Activated T-cell treated with anti-CD3 and anti-CD28 coated beads for 24 hours (primary cell): ENCODE results near the gene IL21R.
"Not testable (repeated sequence)": the region's sequence is repeated elsewhere in the genome, so short reads cannot be mapped to it uniquely, and the experiment has no call there.

Experiments
- DNase-seq: peaks from one replicate; pipeline ENCODE4 v3.0.0-alpha.2; 2020; ENCODE audit warnings: low read depth

The IL21R gene

DNA sequence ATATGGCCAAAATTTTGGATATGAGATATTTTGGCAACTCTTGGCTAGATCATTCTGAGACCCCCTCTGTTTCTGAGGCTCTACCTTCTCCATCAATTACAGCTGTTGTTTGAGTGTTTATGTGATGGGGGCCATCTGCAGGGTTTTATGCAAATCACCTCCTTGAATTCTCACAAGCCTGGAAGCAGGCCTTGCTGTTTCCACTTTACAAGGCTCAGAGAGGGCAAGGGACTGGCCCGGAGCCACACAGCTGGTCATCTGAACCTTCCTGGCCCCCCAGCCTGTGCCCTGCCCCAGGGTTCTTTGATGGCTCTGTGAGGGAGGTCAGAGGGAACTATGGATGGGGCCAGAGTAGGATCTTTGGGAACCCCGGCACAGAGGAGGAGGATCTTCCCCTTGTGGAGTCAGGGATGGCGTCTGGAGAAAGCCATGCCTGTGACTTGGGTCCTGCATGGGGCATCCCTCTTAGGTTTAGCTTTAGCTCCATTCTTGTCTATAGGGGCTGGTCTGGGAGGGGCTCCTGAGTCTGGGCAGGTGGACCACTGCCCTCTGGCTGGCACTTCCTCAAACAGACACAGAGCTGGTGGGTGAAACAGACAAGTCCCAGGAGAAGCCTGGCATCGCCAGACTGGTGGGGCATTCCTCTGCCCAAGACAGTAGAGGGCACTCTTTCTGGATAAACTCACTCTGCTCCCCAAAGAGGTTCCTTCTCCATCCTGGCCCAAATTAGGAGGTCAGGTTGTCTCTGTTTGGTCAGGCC, 26.2 kb downstream of the IL21R start:
- no peak for DNase-seq

GRCh38 chr16:27429330-27429871, 27.4 kb downstream of the IL21R start:
- no peak for DNase-seq

- DNase-seq, result no peak
Observed at GRCh38 chr16:27429981-27430441, 28.0 kb downstream of the IL21R start.

- no peak for DNase-seq
Observed at GRCh38 chr16:27430512-27430911, 28.5 kb downstream of the IL21R start.

DNA sequence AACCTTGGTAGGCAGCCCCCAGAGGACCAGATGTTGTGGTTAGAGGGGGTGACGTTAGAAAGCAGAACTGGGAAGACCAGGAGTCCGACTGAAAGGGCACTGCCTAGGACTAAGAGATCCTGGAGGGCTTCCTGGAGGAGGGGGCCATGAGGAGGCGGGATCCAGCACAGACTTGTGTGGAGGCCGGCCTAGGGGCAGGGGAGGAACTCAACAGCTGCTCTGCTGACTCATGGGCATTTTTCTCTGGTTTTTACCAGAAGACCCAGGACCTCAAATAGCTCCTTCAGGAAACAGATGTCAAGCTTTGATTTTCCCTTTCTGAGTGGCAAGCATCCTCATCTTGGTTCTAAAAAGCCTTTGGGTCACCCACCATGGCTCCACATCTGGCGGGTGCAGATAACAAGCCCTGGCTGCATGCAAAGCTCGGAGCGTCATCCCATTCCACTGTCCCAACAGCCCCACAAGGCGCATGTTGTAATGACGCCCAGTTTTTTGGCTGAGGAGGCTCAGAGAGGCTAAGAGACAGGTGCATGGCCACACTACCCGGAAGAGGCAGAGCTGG, 29.0 kb downstream of the IL21R start:
- no peak for DNase-seq

DNA sequence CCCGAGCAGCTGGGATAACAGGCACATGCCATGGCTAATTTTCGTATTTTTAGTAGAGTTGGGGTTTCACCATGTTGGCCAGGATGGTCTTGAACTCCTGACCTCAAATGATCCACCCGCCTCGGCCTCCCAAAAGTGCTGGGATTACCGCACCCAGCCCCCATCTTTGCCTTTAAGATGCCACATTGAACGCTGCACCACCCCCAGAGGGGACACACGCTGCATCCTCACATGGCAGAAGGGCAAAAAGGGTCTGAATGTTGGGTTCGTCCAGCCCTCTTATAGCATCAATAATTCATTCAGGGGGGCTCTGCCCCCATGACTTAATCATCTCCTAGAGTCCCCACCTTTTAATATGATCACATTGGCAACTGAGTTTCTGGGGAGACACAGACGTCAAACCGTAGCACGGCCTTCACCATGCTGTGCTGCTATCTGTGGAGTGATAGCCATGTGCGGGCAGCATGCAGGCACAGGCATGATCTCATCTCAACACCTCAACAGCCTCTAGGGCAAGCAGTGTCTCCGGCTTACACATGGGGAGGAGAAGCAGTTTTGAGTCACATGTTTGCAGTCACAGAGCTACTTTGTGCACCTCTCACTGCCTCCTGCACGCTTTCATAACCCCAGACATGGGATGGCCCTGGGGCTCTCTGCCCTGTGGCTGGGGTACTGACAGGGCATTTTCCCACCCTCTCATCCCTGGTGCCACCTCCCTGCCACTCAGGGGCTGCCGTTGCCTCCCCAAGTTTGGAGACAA, 30.0 kb downstream of the IL21R start:
- no peak for DNase-seq

DNA sequence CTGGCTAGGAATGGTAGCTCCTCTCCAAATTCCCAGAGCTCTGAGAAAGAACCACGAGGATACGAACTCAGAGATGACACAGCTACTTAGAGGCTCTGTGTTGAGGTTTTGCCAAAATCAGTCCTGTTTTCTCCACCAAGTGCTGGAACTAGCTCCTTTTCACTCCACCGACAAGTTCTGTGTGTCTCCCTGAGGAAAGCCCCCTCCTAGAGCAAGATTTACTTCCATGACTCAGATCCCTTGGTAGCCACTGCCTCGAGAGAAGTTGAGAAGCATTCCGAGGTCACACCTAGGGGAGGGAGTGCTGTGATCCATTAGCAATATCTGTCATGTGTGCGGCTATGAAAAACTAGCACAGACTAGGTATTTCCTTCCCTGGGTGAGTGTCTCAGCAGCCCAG, 30.6 kb downstream of the IL21R start:
- DNase-seq, result no peak

DNA sequence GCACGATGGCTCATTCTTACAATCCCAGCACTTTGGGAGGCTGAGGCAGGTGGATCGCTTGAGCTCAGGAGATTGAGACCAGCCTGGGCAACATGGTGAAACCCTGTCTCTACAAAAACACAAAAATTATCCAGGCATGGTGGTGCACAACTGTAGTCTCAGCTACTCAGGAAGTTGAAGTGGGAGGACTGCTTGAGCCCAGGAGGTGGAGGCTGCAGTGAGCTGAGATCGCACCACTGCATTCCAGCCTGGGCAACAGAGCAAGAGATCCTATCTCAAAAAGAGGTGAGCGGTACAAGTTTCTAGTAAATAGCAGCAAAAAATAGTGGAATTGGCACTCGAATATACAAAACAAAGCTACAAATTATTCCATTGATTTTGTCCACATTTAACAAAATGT, 31.2 kb downstream of the IL21R start:
- DNase-seq, result not testable (repeated sequence)

GRCh38 chr16:27433636-27434035, 31.7 kb downstream of the IL21R start:
- DNase-seq, result no peak

- DNase-seq, result no peak
Observed at GRCh38 chr16:27434141-27435051, 32.4 kb downstream of the IL21R start.

DNA sequence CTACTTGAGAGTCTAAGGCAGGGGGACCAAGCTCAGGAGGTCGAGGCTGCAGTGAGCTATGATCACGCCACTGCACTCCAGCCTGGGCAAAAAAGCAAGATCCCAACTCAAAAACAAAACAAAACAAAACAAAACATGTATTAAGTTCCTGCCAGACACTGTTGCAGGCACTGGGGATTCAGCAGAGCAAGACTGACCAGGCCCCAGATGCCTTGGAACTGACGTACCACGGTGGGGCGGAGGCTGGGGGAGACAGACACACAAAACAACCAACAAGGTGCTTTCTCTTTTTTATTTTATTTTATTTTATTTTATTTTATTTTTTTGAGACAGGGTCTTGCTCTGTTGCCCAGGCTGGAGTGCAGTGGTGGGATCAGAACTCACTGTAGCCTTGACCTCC, 33.2 kb downstream of the IL21R start:
- DNase-seq, result not testable (repeated sequence)

DNA sequence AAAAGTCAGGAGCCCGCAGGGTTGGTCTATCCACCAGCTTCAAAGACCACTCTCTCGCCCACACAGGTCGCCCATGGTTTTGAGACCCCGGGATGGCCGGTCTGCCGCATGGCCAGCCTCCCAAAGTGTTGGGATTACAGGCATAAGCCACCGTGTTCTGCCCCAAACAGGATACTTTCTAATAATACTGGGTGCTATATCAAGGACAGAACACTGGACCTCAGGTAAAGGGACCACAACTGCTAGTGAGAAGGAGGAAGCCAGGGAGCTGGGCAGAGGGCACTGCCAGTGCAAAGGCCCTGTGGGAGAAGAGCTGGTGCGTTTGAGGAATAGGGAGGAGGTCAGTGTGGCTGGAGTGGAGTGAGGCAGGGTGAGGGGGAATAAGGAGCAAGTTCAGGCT, 34.1 kb downstream of the IL21R start:
- no peak for DNase-seq

DNA sequence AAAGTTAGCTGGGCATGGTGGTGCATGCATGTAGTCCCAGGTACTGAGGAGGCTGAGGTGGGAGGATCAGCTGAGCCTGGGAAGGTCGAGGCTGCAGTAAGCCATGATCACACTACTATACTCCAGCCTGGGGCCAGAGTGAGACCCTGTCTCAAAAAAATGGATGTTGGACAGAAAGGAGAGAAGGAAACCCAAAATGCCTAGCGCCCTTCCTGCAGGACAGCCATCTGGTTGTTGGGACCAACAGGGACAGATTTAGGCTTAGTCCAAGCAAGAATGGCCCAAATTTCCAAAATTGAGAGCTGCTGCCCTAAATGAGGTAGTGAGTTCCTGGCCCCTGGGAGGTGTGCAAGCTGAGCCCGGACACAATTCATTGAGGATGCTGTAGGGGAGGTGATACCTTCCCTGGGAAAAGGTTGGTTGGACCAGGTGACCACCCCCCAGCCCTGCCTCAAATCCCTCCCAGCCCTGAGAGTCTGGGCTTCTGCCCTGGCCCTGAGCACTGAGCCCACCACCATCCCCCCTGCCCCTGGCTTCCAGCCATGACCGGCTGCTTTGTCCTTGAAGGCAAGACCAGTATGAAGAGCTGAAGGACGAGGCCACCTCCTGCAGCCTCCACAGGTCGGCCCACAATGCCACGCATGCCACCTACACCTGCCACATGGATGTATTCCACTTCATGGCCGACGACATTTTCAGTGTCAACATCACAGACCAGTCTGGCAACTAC, 35.1 kb downstream of the IL21R start:
- DNase-seq, result no peak

DNA sequence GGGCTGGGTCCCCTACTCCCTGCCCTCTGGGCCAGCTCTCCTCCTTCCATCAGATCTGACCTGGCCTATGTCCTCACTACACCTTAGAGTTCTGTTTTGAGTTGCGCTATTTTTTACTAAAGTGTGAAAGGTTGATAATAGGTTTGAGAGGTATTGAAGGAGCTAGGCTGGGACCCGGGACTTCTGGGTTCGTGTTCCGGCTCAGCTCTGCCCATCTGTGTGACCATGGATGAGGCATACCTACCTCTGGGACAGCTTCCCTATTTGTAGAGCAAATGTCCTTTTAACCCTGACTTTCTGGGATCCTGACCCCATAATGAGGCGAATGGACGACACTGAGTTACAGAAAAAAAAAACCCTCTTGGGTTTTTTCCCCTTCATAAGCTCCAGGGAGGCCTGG, 36.0 kb downstream of the IL21R start:
- DNase-seq, result no peak

- no peak for DNase-seq
Observed at GRCh38 chr16:27439271-27440018, 37.5 kb downstream of the IL21R start.

- no peak for DNase-seq
Observed at GRCh38 chr16:27441276-27441675, 39.3 kb downstream of the IL21R start.

- DNase-seq, result no peak
Observed at GRCh38 chr16:27441998-27442397, 40.0 kb downstream of the IL21R start.

GRCh38 chr16:27444015-27444414, 42.0 kb downstream of the IL21R start:
- no peak for DNase-seq

DNA sequence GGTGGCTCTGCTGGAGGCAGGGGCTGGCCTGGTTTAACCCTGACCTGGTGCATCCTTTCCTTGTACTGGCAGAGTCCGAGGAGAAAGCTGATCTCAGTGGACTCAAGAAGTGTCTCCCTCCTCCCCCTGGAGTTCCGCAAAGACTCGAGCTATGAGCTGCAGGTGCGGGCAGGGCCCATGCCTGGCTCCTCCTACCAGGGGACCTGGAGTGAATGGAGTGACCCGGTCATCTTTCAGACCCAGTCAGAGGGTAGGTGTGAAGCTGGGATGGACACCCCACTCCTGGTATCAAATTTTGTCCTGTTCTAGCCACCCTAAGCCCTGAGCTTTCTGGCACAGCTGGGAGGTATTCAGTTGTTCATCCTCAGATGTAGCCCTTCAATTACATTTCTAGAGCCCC, 42.5 kb downstream of the IL21R start:
- no peak for DNase-seq

DNA sequence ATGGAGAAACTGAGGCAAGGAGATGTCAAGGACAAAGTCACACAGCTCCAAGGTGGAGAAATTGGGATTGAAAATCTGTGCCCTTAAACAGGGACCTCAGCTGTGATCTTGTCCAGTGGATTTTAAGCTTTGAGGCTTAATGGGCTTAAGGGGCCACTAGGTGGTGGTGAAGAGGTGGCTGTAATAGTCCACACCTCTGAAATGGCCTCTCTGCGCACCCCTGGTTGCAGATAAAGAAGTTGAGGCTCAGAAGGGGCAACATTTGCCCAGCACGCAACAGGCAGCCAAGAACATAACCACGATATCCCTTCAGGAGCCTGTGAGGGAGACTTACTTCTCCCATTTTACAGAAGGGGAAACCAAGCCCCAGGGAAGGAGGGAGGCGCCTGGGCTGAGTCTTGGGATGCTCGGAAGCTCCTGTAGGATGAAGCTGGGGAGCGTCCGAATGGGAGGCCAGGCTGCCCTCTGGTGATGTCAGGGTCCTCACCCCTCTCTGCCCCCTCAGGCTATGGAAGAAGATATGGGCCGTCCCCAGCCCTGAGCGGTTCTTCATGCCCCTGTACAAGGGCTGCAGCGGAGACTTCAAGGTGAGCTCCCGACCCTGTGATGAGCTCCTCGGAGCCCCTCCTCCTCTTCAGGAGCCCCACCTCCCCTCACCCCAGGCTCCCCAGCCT, 43.7 kb downstream of the IL21R start:
- DNase-seq, result no peak
